HG03469 (cell line): Measurements from ENCODE around the gene LTBP2.

Source experiments
- ATAC-seq: cut with Tn5 transposase; IDR thresholded peaks from one replicate; pipeline ENCODE4 v1.9.1; 2021; ENCODE audit warnings: mild to moderate bottlenecking, moderate library complexity, moderate number of reproducible peaks; ENCODE audit not compliant: unreplicated experiment

LTBP2 gene

GRCh38 chr14:74509587-74510222, 102.3 kb downstream of the LTBP2 start:
- no peak for ATAC-seq

GRCh38 chr14:74508844-74509428, 103.1 kb downstream of the LTBP2 start:
- no peak for ATAC-seq

GRCh38 chr14:74508292-74508731, 103.7 kb downstream of the LTBP2 start:
- no peak for ATAC-seq

DNA sequence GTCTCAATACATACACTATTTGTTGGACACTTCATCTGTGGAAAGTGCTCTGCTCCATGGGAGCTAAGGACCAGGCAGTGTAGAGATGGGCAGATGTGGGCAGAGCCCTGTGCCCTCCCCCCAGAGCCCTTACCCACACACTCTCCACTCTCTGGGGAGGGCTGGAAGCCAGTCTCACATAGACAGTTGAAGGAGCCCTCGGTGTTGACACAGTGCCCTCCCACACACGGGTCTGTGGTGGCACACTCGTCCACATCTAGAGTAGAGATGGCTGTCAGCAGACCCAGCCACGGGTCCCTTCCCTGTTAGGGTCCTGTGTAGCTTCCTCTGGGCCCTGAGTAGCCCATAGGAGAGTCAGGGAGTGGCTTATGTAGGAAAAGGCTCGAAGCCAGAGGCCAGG, 104.2 kb downstream of the LTBP2 start:
- no peak for ATAC-seq

DNA sequence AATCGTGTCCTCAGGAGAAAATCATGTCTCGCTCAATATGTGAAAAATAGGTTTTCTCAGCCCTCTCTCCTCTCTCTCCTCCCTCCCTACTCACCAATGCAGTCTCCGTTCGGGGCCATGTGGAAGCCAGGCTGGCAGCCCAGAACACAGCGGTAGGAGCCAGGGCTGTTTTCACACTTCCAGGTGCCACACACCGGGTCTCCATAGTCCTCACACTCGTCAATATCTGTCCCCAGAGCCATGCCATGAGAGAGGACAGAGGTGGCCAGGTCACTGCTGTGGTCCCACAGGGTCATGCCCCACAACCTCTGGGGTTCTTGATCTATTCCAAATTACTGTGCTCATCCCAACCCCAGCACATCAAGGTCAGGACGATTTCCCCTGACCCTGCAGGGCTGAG, 105.0 kb downstream of the LTBP2 start:
- no peak for ATAC-seq

GRCh38 chr14:74506411-74506851, 105.6 kb downstream of the LTBP2 start:
- ATAC-seq, result no peak

GRCh38 chr14:74505831-74506230, 106.2 kb downstream of the LTBP2 start:
- no peak for ATAC-seq

GRCh38 chr14:74504874-74505720, 106.9 kb downstream of the LTBP2 start:
- ATAC-seq, result no peak

DNA sequence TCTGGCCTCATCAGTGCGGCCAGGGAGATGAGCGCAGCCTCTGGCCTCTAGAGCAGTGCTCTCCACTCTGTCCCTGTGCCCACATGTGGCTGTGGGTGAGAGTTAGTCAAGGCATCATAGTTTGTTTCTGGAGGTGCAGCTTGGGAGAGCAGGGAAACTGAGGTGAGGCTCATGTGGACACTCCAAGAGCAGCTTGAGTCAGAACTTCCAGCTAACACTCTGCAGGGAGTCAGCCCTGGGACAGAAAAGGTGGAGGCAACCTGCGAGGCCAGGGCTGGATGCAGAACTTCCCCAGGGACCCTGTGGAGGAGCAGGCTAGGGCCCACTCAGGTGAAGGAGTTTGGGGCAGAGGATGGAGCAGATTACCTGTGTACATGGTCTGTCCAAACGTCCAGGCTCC, 107.6 kb downstream of the LTBP2 start:
- ATAC-seq, result no peak

DNA sequence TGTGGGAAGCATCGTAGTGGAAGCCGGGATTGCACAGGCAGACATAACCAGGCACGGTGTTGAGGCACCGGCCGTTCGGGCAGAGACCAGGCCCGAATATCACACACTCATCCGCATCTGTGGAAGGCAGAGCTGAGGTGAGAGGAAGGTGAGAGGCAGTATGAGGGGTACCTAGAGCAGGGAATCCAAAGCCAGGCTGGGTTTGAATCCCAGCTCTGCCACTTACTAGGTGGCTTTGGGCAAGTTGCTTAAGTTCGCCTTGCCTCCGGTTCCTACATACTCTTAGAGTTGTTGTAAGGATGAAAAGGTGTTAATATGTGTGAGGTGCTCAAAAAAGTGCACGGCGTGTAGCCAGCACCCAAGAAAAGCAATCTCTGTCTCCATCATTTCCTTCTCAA, 108.1 kb downstream of the LTBP2 start:
- ATAC-seq, result no peak

DNA sequence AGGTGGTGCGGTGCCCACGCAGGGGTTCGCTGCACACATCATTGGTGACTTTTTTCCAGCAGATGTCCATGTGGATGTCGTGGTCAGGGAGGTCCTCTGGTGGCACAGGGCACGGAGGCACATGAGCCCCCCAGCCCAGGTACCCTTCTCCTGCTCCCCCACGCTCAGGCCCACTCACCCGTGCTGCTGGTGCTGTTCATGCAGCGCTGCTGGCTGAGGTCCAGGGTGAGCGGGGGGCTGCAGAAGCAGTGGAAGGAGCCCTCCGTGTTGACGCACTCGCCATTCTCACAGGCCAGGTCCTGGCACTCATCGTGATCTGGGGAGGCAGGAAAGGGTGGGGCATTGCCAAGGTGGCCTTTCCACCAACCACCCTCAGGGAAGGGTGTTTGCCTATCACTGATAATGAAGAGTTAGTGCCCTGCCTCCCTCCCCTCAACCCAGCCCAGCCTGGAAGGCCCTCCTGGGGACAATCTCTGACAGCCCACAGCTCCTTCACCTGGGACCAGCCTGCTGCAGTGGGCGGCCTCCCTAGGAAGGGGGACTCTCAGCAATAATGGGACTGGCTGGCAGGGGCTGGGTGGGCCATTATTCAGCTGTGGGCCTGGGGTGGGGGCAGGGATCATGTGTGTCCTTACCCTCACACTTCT, 108.6 kb downstream of the LTBP2 start:
- ATAC-seq, result no peak

- ATAC-seq, result no peak
These were observed 109.6 kb downstream of the LTBP2 start for GRCh38 chr14:74502236-74503019.

GRCh38 chr14:74501691-74502090, 110.3 kb downstream of the LTBP2 start:
- no peak for ATAC-seq

GRCh38 chr14:74501135-74501614, 110.9 kb downstream of the LTBP2 start:
- no peak for ATAC-seq

DNA sequence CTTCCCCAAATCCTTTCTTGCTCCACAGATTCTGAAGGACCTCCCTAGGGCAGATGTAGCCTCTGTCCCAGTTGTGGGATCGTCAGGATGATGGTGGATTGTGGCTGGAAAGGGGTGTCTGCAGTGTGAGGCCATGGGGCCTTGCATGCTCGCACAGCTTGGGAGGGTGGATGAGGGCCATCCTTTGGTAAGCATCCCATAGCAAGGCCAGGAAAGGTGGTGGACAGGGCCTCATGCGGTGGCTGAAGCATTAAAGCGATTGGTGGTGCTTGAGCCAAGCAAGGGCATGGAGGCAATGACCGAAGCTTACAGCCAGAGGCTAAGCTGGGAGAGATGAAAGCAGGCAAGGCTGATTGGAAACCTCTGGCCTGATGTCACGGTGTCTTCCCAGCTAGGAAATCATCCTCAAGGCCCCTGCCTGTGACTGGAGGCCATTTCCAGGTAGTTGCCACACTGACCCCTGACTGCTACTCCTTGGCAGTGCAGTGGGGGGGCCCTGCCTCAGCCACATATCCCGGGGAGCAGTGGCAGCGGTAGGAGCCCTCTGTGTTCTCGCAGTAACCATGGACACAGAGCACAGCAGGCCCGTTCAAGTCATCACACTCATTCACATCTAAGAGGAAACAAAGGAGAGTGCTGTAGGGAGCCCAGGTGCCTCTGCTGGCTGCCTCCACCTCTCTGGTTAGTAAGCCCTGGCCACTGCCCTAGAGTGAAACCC, 111.5 kb downstream of the LTBP2 start:
- ATAC-seq, result no peak

DNA sequence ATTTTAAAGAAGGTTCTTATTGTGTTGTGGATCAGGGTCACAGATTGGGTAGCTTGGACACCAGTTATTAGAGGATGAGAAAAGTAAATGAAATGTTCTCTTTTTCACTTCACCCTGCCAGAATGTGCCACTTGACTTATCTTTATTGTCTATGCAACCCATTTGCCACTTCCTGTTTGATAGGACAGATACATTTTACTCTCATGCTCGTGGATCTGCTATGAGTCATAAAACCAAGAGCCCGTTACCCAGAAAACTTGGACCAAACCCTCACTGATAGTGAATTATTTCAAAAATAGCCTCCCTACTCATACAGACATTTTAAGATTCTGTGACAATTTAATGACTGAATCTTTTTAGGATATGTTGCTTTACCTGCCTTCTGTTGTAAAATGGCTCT, 116.7 kb downstream of the LTBP2 start:
- ATAC-seq, result no peak

DNA sequence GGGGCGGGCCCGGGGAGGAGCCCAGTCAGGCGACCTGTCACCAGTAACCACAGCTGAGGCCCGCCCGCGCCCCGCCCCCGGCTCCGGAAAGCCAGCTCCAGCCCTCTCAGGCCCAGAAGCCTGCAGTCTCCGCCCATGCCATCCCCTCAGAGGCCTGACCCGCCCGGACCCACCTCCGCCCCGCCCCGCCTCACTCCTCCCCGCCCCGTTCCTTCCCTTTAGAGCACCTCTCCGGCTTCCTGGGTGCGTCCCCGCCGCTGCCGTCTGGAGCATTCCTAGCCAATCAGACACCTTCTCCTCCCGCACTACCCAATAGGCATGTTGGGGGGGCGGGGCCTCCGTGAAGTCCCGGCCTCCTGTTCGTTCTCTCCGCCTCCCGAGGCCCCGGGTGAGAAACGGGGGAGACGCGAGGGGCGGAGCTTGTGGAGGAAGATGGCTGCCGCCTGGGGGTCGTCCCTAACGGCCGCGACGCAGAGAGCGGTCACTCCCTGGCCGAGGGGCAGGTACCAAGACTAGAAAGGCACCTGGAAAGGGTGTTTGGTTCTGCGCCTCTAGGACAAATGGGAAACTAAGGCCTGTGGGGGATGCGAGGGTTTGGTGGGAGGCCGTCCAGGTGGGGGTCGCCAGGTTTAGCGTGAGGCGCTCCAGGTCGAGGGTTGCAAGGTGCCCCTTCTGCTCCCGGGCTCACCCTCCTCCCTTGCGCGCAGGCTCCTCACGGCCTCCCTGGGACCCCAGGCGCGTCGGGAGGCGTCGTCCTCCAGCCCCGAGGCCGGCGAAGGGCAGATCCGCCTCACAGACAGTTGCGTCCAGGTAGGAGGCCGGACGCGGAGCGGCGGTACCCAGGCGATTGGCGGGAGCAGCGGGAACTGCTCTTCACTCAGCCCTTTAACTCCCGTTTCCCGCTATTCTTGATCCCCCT, 118.4 kb downstream of the LTBP2 start, which contains the start of gene ISCA2:
ISCA2 (plus strand) TSS at position 423 of the 919 bp plus-strand sequence; CDS start at position 433, 10 bp downstream.
- ATAC-seq, result peak; percentile 68

DNA sequence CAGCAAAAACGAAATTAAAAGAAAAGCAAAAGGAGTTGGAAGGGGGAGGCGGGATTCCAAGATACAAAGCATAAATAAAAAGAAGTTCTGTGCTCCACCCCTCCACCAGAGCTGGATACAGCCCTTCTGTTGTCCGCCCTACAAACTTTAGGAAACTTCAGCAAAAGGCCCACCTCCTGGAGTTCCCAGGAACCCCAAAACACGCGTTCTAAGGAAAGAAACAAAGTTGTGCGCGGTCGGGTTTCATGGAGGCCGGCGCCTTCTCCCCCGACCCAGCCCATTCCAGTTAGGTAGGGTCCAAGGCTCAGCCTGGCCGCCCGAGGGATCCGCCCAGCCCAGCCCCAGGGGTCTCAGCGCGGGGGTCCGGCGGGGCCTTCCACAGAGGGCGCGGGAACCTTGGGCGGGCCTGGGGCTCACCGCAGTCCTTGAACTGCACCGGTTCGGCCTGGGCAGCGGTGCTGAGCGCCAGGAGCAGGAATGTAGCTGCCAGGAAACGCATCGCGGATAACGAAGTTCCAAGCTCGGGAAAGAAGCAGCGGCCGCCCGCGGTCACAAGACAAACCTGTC, 119.2 kb downstream of the LTBP2 start, which contains the start of gene NPC2:
NPC2 (minus strand) TSS at position 530 of the 567 bp plus-strand sequence; CDS start at position 499, 31 bp downstream.
- no peak for ATAC-seq
